SH-SY5Y (cell line): Measurements from ENCODE around the gene PGBD5.

Experiments used
- GATA2 ChIP-seq: IDR thresholded peaks from 2 replicates; pipeline ENCODE4 v1.6.1; 2011; ENCODE audit warnings: mild to moderate bottlenecking, low read depth, low read length
- GATA3 ChIP-seq: IDR thresholded peaks from 2 replicates; pipeline ENCODE4 v1.6.1; 2011; ENCODE audit warnings: low read depth, mild to moderate bottlenecking, low read length, moderate library complexity

DNA sequence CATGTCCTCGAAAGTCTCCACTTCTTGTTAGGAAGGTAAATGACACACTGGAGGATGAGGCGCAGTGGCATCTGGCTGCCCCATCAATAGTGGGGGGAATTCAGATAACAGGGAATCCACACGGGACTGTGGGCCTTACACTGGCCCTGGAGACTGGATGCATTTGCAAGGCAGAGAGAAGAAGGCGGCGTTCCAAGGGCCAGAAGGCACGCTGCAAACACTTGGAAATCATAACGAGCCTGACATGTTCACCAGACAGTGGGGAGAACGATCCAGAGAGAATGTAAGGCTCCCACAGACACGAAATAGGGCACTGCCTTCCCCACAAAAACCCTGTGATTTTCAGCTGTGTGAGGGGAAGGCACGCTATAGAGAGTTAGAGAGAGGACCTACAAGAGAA is 70.5 kb downstream of the PGBD5 start:
- TF ChIP-seq GATA2: no peak
- no peak for TF ChIP-seq GATA3
